Nephron (organoid): ENCODE measurements around the gene IQSEC1.

ENCODE experiments used
- H3K27ac Mint-ChIP-seq, 3 experiments: 2 replicates each; pipeline ENCODE4 v1.8.0; 2020; ENCODE audit warnings: mixed read lengths in 3 of 3, mild to moderate bottlenecking in 2 of 3, moderate library complexity in 1 of 3
- H3K27me3 Mint-ChIP-seq: 2 replicates; pipeline ENCODE4 v1.8.0; 2021; ENCODE audit warnings: low read depth, mild to moderate bottlenecking, moderate library complexity, mixed read lengths
- H3K36me3 Mint-ChIP-seq: 2 replicates; pipeline ENCODE4 v1.8.0; 2020; ENCODE audit warnings: low read depth, mixed read lengths
- H3K4me1 Mint-ChIP-seq: 2 replicates; pipeline ENCODE4 v1.8.0; 2020; ENCODE audit warnings: mixed read lengths
- H3K4me3 Mint-ChIP-seq, 3 experiments: 2 replicates each; pipeline ENCODE4 v1.8.0; 2020; ENCODE audit warnings: mild to moderate bottlenecking in 3 of 3, mixed read lengths in 3 of 3, moderate library complexity in 2 of 3
- H3K9me3 Mint-ChIP-seq: 2 replicates; pipeline ENCODE4 v1.8.0; 2020; ENCODE audit warnings: mixed read lengths
- TF ChIP-seq, protein P1 (sequence below), 3 experiments: fragments of 200-600 bp; sonication (generic); IDR thresholded peaks; one replicate each; pipeline ENCODE4 v1.5.0; 2021; ENCODE audit warnings: antibody characterized with exemption in 3 of 3; ENCODE audit not compliant: unreplicated experiment in 3 of 3

IQSEC1 gene

DNA sequence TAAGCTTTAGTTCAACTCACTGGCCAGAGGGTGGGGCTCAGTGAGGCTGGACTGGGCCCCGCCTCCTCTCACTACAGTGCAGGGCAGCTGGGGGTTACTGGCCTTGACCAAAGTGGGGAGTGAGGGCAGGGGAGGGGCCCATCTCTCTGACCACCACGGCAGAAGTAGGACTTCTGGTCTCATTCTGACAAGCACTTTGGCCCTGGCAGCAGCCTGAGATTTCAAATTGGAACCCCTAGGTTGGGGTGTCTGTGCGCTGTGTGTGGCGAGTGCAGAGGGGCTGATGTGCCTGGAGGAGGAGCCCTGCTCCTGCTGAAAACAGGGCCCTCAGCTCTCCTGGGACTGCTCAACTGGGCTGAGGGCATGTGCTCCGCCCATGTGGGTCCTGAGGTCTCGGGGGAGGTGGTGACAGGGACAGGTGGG lies 171.6 kb downstream of the IQSEC1 start:
- H3K4me1 Mint-ChIP-seq: peaks cover 4% of the 10 kb centered on the region
- peak overlapping the region in 2 of 3 experiments; percentile 69 to 72 for H3K27ac Mint-ChIP-seq
- H3K4me3 Mint-ChIP-seq: no peak overlapping the region
- TF ChIP-seq, protein P1, sequence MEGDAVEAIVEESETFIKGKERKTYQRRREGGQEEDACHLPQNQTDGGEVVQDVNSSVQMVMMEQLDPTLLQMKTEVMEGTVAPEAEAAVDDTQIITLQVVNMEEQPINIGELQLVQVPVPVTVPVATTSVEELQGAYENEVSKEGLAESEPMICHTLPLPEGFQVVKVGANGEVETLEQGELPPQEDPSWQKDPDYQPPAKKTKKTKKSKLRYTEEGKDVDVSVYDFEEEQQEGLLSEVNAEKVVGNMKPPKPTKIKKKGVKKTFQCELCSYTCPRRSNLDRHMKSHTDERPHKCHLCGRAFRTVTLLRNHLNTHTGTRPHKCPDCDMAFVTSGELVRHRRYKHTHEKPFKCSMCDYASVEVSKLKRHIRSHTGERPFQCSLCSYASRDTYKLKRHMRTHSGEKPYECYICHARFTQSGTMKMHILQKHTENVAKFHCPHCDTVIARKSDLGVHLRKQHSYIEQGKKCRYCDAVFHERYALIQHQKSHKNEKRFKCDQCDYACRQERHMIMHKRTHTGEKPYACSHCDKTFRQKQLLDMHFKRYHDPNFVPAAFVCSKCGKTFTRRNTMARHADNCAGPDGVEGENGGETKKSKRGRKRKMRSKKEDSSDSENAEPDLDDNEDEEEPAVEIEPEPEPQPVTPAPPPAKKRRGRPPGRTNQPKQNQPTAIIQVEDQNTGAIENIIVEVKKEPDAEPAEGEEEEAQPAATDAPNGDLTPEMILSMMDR (IDR thresholded peaks at IDR 0.05; ENCODE audit: unreplicated experiment in 3 of 3): no peak
- no peaks in the 10 kb centered on the region for H3K9me3 Mint-ChIP-seq
- peaks cover 5% of the 10 kb centered on the region for H3K27me3 Mint-ChIP-seq
- peaks cover 19% of the 10 kb centered on the region for H3K36me3 Mint-ChIP-seq

DNA sequence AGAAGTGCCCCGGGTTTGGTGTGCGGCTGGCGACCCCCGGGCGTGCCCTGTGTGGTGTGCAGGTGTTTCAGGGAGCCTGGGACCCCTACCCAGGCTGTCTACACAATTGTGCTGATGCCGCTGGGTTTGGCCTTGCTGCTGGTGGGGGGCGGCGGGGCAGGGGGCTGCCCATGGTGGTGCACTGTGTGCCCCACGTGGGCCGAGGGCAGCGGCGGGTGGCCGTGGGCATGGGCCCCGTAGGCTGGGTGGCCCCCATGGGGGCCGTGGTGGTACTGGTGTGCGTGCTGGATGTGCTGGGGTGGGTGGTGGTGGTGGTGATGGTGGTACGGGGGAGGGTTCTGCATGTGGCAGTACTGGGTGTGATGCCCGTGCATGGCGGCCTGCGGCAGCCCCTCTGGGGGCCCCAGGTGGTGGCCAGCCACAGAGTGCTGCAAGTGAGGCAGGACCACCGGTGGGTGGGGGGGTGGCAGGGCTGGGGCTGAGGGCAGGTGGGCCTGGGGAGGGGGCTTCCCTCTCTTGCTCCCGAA lies 172.3 kb downstream of the IQSEC1 start:
- peaks cover 4% of the 10 kb centered on the region for H3K4me1 Mint-ChIP-seq
- TF ChIP-seq, protein P1 (IDR thresholded peaks at IDR 0.05; ENCODE audit: unreplicated experiment in 3 of 3): no peak
- H3K27me3 Mint-ChIP-seq: peaks cover 5% of the 10 kb centered on the region
- peaks cover 19% of the 10 kb centered on the region for H3K36me3 Mint-ChIP-seq
- H3K4me3 Mint-ChIP-seq: no peak overlapping the region
- no peak overlapping the region for H3K27ac Mint-ChIP-seq
- no peaks in the 10 kb centered on the region for H3K9me3 Mint-ChIP-seq

DNA sequence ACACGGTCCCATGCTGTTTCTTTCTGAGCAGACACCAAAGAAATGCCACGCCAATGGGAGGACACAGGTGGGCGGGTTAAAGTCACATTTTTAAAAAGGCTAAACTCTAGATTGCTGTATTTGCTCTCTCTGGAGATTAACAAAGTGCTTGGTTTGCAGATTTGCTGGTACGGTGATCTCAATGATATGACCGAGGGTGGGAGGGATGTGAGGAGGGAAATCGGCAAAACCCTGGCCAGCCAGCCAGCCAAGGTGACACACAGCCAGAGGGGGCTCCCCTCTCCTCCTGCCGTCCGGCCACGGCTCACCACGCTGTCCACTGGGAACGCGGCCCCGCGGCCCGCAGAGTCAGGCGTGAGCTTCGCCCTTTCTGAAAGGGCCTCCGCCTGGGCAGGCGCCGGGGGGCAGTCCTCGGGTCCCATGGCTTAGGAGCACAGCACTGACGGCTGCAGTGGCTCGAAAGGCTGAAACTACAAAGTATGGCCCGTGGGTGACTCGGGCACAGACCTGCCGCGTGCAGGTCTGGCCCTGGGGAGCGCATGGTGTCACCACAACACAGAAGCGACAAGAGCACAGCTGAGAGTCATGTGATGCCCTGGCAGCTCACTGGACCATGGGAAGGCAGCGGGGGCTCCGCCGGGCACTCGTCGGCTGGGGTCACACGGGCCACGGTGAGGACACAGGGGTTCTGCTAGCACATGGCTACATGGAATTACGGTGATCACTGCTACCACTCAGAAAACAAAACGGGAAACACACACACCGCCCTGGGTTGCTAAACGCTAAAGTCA lies 174.1 kb downstream of the IQSEC1 start:
- H3K4me3 Mint-ChIP-seq: no peak overlapping the region
- H3K27ac Mint-ChIP-seq: peak overlapping the region in 1 of 3 experiments; percentile 87
- TF ChIP-seq, protein P1 (IDR thresholded peaks at IDR 0.05; ENCODE audit: unreplicated experiment in 3 of 3): no peak
- H3K9me3 Mint-ChIP-seq: no peaks in the 10 kb centered on the region
- H3K27me3 Mint-ChIP-seq: peaks cover 5% of the 10 kb centered on the region
- peaks cover 17% of the 10 kb centered on the region for H3K4me1 Mint-ChIP-seq
- H3K36me3 Mint-ChIP-seq: peaks cover 19% of the 10 kb centered on the region

DNA sequence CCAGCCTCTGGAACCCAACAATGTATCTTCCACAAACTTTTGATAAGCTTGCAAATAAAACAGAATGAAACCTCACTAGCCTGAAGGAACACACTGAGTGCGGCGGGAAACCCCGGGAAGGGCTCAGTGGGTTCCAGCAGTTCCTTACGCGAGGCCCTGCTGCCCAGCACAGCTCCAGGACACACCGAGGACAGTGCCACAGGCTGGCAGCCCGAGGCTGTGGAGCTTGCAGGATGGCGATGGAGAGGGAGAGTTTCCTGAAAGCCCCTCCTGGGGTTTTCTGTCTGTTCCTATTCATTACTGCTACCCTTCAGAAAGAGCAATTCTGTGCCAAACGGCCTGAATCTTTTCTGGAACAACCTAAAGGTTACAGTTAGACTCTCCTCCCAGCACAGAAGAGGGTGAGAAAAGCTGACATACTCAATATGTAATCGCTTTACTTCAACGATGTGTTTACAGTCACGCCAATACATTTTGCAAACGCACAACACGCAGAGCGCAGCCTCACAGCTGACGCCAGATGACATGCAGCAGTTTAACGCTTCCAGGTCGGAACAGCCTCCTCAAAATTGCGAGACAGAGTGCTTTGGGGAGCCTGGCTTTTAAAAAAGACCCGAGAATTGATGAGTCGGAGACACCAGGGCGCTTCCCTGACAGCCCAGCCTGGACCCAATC lies 174.8 kb downstream of the IQSEC1 start:
- Mint-ChIP-seq H3K27ac (peak overlapping the region in 1 of 3 experiments; percentile 87), H3K27me3 (peaks cover 7% of the 10 kb centered on the region), H3K9me3 (no peaks in the 10 kb centered on the region), H3K4me3 (no peak overlapping the region), H3K36me3 (peaks cover 19% of the 10 kb centered on the region), H3K4me1 (peaks cover 19% of the 10 kb centered on the region)
- TF ChIP-seq, protein P1 (IDR thresholded peaks at IDR 0.05; ENCODE audit: unreplicated experiment in 3 of 3): no peak

DNA sequence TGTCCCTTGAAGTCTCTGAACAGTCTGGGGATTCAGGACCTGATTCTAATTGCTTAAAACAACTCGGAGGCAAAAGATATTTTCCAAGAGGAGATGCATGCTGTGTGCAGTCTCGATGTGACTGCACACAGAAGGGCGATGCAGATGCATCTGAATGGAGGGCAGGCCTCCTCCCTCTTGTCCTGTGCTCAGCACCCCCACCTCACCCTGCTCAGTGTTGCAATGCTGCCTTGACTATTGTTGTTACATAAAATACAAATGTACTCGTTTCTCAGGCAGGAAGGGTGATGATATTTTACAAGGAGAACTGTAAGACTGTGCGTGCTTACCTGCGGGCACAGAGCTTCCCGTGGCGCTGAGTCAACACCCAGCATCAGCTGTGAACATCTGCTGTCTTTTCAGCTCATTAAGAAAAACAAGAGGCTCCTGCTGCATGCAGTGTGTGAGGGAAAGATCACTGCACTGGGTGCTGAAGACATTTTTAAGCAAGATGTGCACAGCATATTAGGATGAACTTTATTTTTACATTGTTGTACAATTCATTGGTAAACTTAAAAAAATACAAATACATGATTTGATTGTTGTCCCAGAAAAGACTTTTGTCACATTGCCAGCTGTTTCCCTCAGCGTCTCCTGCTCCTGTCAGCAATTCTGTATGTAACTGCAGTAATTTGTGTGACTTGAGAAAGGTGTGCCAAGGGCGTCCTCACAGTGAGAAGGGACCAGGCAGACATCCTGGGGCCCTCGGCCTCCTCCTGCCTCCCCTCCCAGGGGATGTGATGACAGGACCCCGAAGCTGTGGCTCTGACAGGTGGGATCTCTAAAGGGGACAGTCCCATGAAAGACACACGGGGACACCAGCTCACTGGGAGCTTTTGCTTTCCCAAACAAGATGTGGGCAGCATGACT lies 175.6 kb downstream of the IQSEC1 start:
- Mint-ChIP-seq H3K27me3 (peaks cover 7% of the 10 kb centered on the region), H3K9me3 (no peaks in the 10 kb centered on the region), H3K4me1 (peaks cover 19% of the 10 kb centered on the region), H3K36me3 (peaks cover 19% of the 10 kb centered on the region), H3K4me3 (no peak overlapping the region), H3K27ac (peak overlapping the region in 1 of 3 experiments; percentile 89)
- TF ChIP-seq, protein P1 (IDR thresholded peaks at IDR 0.05; ENCODE audit: unreplicated experiment in 3 of 3): no peak
